ENCODE data around the gene COPS7B. TPM values are rescaled to one million over a fixed set of nuclear protein-coding genes. Genes with fewer than 3 reads are reported as not detected.

COPS7B gene
- total RNA-seq, 1 experiment from 2014 or later: 41.5 TPM

- TF ChIP-seq, protein P1, sequence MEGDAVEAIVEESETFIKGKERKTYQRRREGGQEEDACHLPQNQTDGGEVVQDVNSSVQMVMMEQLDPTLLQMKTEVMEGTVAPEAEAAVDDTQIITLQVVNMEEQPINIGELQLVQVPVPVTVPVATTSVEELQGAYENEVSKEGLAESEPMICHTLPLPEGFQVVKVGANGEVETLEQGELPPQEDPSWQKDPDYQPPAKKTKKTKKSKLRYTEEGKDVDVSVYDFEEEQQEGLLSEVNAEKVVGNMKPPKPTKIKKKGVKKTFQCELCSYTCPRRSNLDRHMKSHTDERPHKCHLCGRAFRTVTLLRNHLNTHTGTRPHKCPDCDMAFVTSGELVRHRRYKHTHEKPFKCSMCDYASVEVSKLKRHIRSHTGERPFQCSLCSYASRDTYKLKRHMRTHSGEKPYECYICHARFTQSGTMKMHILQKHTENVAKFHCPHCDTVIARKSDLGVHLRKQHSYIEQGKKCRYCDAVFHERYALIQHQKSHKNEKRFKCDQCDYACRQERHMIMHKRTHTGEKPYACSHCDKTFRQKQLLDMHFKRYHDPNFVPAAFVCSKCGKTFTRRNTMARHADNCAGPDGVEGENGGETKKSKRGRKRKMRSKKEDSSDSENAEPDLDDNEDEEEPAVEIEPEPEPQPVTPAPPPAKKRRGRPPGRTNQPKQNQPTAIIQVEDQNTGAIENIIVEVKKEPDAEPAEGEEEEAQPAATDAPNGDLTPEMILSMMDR (IDR thresholded peaks at IDR 0.05; ENCODE audit: unreplicated experiment): no peak
- no TSS peak for BruUV-seq (replicated peaks)
- no peaks in the 10 kb centered on the region for H3K9me3 Mint-ChIP-seq (ENCODE audit: unreplicated experiment)
- H3K4me1 Mint-ChIP-seq (ENCODE audit: insufficient read depth, unreplicated experiment): no peaks in the 10 kb centered on the region
- CTCF ChIA-PET: interaction anchor here (0.7 to 1.0 kb wide), 2 partner anchors 20 to 31 kb away, joined by 3 read pairs; no protein-coding TSS in a partner anchor
- H3K4me3 Mint-ChIP-seq (ENCODE audit: unreplicated experiment): no peak overlapping the region
- H3K36me3 Mint-ChIP-seq (ENCODE audit: insufficient read depth, unreplicated experiment): no peaks in the 10 kb centered on the region
- no peaks in the 10 kb centered on the region for H3K27me3 Mint-ChIP-seq (ENCODE audit: insufficient read depth, unreplicated experiment)
- H3K27ac Mint-ChIP-seq (ENCODE audit: low read depth, unreplicated experiment): no peak overlapping the region
- intact Hi-C loops (cut with micrococcal nuclease): no loop called here
- no peak for DNase-seq (ENCODE audit: unreplicated experiment)
- POLR2A ChIA-PET: no interaction called here
Observed at GRCh38 chr2:231820786-231821303, 34.6 kb downstream of the COPS7B start.

DNA sequence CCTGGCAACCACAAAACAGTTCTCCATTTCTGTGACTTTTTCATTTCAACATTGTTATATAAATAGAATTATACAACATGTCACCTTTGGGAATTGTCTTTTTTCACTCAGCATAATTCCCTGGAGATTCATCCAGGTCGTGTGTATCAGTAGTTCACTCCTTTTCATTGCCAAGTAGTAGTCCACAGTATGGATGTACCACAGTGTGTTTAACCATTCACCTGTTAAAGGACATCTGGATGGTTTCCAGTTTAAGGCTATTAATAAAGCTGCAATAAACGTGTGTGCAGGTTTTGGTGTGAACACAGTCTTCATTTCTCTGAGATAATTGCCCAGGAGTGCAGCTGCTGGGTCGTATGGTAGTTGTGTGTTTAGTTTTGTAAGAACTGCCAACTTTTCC, 35.7 kb downstream of the COPS7B start:
- Mint-ChIP-seq H3K4me1 (ENCODE audit: insufficient read depth, unreplicated experiment) (no peaks in the 10 kb centered on the region), H3K27ac (ENCODE audit: low read depth, unreplicated experiment) (no peak overlapping the region), H3K9me3 (ENCODE audit: unreplicated experiment) (no peaks in the 10 kb centered on the region), H3K36me3 (ENCODE audit: insufficient read depth, unreplicated experiment) (no peaks in the 10 kb centered on the region), H3K27me3 (ENCODE audit: insufficient read depth, unreplicated experiment) (no peaks in the 10 kb centered on the region), H3K4me3 (ENCODE audit: unreplicated experiment) (no peak overlapping the region)
- intact Hi-C loops (cut with micrococcal nuclease): no loop called here
- TF ChIP-seq, protein P1 (IDR thresholded peaks at IDR 0.05; ENCODE audit: unreplicated experiment): no peak
- ChIA-PET POLR2A (interaction anchor here (0.6 kb wide), 1 partner anchor 489 kb away, joined by 3 read pairs; no protein-coding TSS in a partner anchor), CTCF (interaction anchor here (1.0 kb wide), 1 partner anchor 30 kb away, joined by 3 read pairs; no protein-coding TSS in a partner anchor)
- DNase-seq (ENCODE audit: unreplicated experiment): no peak
- BruUV-seq (replicated peaks): no TSS peak

DNA sequence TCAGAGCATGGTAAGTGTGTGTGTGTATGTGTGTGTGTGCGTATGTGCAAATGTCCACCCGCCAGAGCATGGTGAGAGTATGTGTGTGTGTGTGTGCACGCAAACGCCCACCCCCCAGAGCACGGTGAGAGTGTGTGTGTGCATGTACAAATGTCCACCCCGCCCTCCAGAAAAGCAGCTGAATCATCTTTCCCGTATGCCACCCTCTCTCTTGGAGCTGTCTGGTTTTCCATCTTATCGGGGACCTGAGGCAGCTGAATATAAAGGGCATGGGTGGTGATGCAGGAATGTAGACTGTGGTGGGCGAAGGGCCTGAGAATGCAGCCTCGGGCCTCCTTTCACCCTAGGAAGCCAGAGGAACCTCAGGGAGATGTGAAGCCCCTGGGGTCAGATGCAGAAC, 66.9 kb downstream of the COPS7B start:
- no TSS peak for BruUV-seq (replicated peaks)
- TF ChIP-seq, protein P1 (IDR thresholded peaks at IDR 0.05; ENCODE audit: unreplicated experiment): no peak
- intact Hi-C loops (cut with micrococcal nuclease): loop anchor here (5.0 to 10.0 kb wide), 2 partner anchors 52 to 289 kb away; no protein-coding TSS in a partner anchor

GRCh38 chr2:231854616-231855125, 68.4 kb downstream of the COPS7B start:
- intact Hi-C loops (cut with micrococcal nuclease): loop anchor here (5.0 to 10.0 kb wide), 2 partner anchors 50 to 288 kb away; no protein-coding TSS in a partner anchor
- Mint-ChIP-seq H3K27ac (ENCODE audit: low read depth, unreplicated experiment) (no peak overlapping the region), H3K27me3 (ENCODE audit: insufficient read depth, unreplicated experiment) (peaks cover 22% of the 10 kb centered on the region), H3K9me3 (ENCODE audit: unreplicated experiment) (no peaks in the 10 kb centered on the region), H3K4me1 (ENCODE audit: insufficient read depth, unreplicated experiment) (no peaks in the 10 kb centered on the region), H3K36me3 (ENCODE audit: insufficient read depth, unreplicated experiment) (no peaks in the 10 kb centered on the region), H3K4me3 (ENCODE audit: unreplicated experiment) (no peak overlapping the region)
- DNase-seq (ENCODE audit: unreplicated experiment): peak; percentile 49
- ChIA-PET CTCF (interaction anchor here (0.7 to 1.1 kb wide), 3 partner anchors 14 to 281 kb away, joined by 3 to 4 read pairs (median 3); no protein-coding TSS in a partner anchor), POLR2A (no interaction called here)
- no TSS peak for BruUV-seq (replicated peaks)
- TF ChIP-seq, protein P1 (IDR thresholded peaks at IDR 0.05; ENCODE audit: unreplicated experiment): no peak

More for the DNA sequence above, 66.9 kb downstream of the COPS7B start:
- POLR2A ChIA-PET: interaction anchor here (0.6 to 0.7 kb wide), 2 partner anchors 30 to 475 kb away, joined by 3 to 4 read pairs; no protein-coding TSS in a partner anchor
- Mint-ChIP-seq H3K9me3 (ENCODE audit: unreplicated experiment) (no peaks in the 10 kb centered on the region), H3K27me3 (ENCODE audit: insufficient read depth, unreplicated experiment) (peaks cover 22% of the 10 kb centered on the region), H3K36me3 (ENCODE audit: insufficient read depth, unreplicated experiment) (no peaks in the 10 kb centered on the region), H3K4me3 (ENCODE audit: unreplicated experiment) (no peak overlapping the region), H3K27ac (ENCODE audit: low read depth, unreplicated experiment) (no peak overlapping the region), H3K4me1 (ENCODE audit: insufficient read depth, unreplicated experiment) (no peaks in the 10 kb centered on the region)
- CTCF ChIA-PET: interaction anchor here (0.5 to 2.2 kb wide), 10 partner anchors 10 to 587 kb away, joined by 3 to 10 read pairs (median 4); no protein-coding TSS in a partner anchor
- no peak for DNase-seq (ENCODE audit: unreplicated experiment)
